HG03095 (cell line): ENCODE data around the gene MYL10.
"Not testable (repeated sequence)": the region's sequence is repeated elsewhere in the genome, so short reads cannot be mapped to it uniquely, and the experiment has no call there.

Experiments used
- ATAC-seq: cut with Tn5 transposase; IDR thresholded peaks from one replicate; pipeline ENCODE4 v1.9.1; 2021; ENCODE audit warnings: moderate library complexity; ENCODE audit not compliant: unreplicated experiment

The MYL10 gene

GRCh38 chr7:101657171-101657570 is 28.1 kb upstream of the MYL10 start:
- no peak for ATAC-seq

- ATAC-seq, result no peak
Measured at GRCh38 chr7:101651112-101651511, 22.0 kb upstream of the MYL10 start.

GRCh38 chr7:101650579-101651081 is 21.5 kb upstream of the MYL10 start:
- ATAC-seq, result no peak

- not testable (repeated sequence) for ATAC-seq
Measured at GRCh38 chr7:101647876-101648275, 18.8 kb upstream of the MYL10 start.

- no peak for ATAC-seq
Measured at GRCh38 chr7:101645951-101646350, 16.9 kb upstream of the MYL10 start.

- ATAC-seq, result no peak
Measured at GRCh38 chr7:101644879-101645278, 15.8 kb upstream of the MYL10 start.

- ATAC-seq, result not testable (repeated sequence)
Measured at GRCh38 chr7:101639127-101639526, 10.0 kb upstream of the MYL10 start.

GRCh38 chr7:101636822-101637623 is 7.9 kb upstream of the MYL10 start:
- no peak for ATAC-seq

- no peak for ATAC-seq
Measured at GRCh38 chr7:101635484-101635883, 6.4 kb upstream of the MYL10 start.

- no peak for ATAC-seq
Measured at GRCh38 chr7:101634196-101634717, 5.2 kb upstream of the MYL10 start.

GRCh38 chr7:101633511-101633910 is 4.4 kb upstream of the MYL10 start:
- ATAC-seq, result no peak

- ATAC-seq, result no peak
Measured at GRCh38 chr7:101632641-101633040, 3.5 kb upstream of the MYL10 start.

GRCh38 chr7:101631224-101631714 is 2.2 kb upstream of the MYL10 start:
- no peak for ATAC-seq

- no peak for ATAC-seq
Measured at GRCh38 chr7:101630591-101630990, 1.5 kb upstream of the MYL10 start.

- ATAC-seq, result no peak
Measured at GRCh38 chr7:101628522-101628921, 574 bp downstream of the MYL10 start.

- ATAC-seq, result no peak
Measured at GRCh38 chr7:101626758-101627157, 2.3 kb downstream of the MYL10 start.

- no peak for ATAC-seq
Measured at GRCh38 chr7:101626069-101626671, 2.9 kb downstream of the MYL10 start.

- ATAC-seq, result no peak
Measured at GRCh38 chr7:101625031-101625791, 3.9 kb downstream of the MYL10 start.

- ATAC-seq, result no peak
Measured at GRCh38 chr7:101624246-101625001, 4.7 kb downstream of the MYL10 start.

- no peak for ATAC-seq
Measured at GRCh38 chr7:101622609-101623173, 6.4 kb downstream of the MYL10 start.
